NB4 (cell line): ENCODE data around the gene GALNT12.

ENCODE experiments used
- MYC ChIP-seq: IDR thresholded peaks from 2 replicates; pipeline ENCODE4 v1.6.1; 2011; ENCODE audit warnings: low read depth, low read length
- POLR2A ChIP-seq: IDR thresholded peaks from 2 replicates; pipeline ENCODE4 v1.6.1; 2011; ENCODE audit warnings: mild to moderate bottlenecking; ENCODE audit not compliant: insufficient read length; ENCODE audit errors: extremely low read depth
- TF ChIP-seq, protein P1 (sequence below): IDR thresholded peaks from one replicate; pipeline ENCODE4 v1.5.1; 2012; ENCODE audit warnings: low read depth, low read length
- TF ChIP-seq, protein P2 (sequence below): IDR thresholded peaks from 2 replicates; pipeline ENCODE4 v1.6.1; 2011; ENCODE audit warnings: low read depth, low read length

GRCh38 chr9:98899408-98900056, 92.1 kb downstream of the GALNT12 start:
- TF ChIP-seq, protein P1, sequence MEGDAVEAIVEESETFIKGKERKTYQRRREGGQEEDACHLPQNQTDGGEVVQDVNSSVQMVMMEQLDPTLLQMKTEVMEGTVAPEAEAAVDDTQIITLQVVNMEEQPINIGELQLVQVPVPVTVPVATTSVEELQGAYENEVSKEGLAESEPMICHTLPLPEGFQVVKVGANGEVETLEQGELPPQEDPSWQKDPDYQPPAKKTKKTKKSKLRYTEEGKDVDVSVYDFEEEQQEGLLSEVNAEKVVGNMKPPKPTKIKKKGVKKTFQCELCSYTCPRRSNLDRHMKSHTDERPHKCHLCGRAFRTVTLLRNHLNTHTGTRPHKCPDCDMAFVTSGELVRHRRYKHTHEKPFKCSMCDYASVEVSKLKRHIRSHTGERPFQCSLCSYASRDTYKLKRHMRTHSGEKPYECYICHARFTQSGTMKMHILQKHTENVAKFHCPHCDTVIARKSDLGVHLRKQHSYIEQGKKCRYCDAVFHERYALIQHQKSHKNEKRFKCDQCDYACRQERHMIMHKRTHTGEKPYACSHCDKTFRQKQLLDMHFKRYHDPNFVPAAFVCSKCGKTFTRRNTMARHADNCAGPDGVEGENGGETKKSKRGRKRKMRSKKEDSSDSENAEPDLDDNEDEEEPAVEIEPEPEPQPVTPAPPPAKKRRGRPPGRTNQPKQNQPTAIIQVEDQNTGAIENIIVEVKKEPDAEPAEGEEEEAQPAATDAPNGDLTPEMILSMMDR = no peak
- no peak for TF ChIP-seq POLR2A
- TF ChIP-seq, protein P2, sequence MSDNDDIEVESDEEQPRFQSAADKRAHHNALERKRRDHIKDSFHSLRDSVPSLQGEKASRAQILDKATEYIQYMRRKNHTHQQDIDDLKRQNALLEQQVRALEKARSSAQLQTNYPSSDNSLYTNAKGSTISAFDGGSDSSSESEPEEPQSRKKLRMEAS = no peak
- no peak for TF ChIP-seq MYC
